ENCODE results near the gene CLCNKB. TPM values are rescaled to one million over a fixed set of nuclear protein-coding genes. Genes with fewer than 3 reads are reported as not detected.
A peak's percentile ranks its signal among the peaks of the same experiment; 100 is the strongest.

CLCNKB gene
- total RNA-seq, 1 donor from 2014 or later = not detected

DNA sequence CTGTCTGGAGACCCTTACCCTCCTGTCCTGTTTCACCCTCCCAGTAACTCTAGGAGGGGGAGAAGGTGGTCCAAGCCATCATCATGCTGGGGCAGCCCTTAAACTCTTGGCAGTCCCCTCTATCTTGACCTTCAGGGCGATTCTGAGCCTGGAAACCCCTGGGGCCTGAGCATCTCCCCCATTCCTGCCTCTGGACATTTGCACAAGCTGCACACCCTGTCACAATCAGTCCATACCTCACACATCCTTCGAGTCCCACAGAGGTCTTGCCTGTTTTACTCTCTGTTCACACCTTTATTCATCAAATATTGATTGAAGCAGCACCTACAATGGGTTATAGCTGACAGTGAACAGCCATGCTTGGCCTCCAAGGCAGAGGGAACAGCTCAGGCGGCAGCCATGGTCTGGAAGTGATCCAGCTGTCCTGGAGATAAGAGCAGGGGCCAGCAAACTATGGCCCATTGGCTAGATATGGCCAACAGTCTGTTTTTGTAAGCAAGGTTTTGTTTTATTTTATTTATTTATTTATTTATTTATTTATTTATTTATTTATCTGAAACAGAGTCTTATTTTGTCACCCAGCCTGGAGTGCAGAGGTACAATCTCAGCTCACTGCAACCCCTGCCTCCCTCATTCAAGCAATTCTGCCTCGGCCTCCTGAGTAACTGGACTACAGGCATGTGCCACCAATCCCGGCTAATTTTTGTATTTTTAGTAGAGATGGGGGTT, 37.0 kb downstream of the CLCNKB start:
- DNase-seq = no peak
- TF ChIP-seq, protein P1, sequence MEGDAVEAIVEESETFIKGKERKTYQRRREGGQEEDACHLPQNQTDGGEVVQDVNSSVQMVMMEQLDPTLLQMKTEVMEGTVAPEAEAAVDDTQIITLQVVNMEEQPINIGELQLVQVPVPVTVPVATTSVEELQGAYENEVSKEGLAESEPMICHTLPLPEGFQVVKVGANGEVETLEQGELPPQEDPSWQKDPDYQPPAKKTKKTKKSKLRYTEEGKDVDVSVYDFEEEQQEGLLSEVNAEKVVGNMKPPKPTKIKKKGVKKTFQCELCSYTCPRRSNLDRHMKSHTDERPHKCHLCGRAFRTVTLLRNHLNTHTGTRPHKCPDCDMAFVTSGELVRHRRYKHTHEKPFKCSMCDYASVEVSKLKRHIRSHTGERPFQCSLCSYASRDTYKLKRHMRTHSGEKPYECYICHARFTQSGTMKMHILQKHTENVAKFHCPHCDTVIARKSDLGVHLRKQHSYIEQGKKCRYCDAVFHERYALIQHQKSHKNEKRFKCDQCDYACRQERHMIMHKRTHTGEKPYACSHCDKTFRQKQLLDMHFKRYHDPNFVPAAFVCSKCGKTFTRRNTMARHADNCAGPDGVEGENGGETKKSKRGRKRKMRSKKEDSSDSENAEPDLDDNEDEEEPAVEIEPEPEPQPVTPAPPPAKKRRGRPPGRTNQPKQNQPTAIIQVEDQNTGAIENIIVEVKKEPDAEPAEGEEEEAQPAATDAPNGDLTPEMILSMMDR (IDR thresholded peaks at IDR 0.05; ENCODE audit: partially characterized antibody, unreplicated experiment) = no peak
- Mint-ChIP-seq H3K4me1 (ENCODE audit: low read depth, unreplicated experiment) (no peaks in the 10 kb centered on the region), H3K27me3 (ENCODE audit: unreplicated experiment) (peaks cover 4% of the 10 kb centered on the region), H3K4me3 (ENCODE audit: unreplicated experiment) (no peak overlapping the region), H3K9me3 (ENCODE audit: unreplicated experiment) (peaks cover 2% of the 10 kb centered on the region), H3K36me3 (ENCODE audit: unreplicated experiment) (no peaks in the 10 kb centered on the region), H3K27ac (ENCODE audit: unreplicated experiment) (no peak overlapping the region)

DNA sequence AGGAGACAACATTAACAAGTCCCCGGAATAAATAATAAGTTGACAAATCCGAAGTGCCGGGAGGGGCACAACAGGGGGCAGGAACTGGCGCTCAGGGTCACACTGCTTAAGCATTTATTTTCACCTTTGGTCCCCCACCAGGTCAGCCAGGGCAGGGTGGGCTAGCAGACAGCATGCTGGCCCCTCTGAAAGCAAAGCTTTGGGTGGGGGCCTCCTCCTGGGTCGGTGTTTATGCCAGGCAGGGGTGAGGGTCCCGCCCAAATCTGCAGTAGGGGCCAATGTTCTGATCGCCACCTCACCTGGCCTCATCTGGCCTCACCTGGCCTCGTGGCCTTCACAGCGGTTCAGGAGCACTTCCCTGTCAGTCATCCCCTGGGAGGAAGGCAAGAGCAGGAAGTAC, 38.1 kb downstream of the CLCNKB start:
- Mint-ChIP-seq H3K9me3 (ENCODE audit: unreplicated experiment) (peaks cover 2% of the 10 kb centered on the region), H3K4me3 (ENCODE audit: unreplicated experiment) (no peak overlapping the region), H3K36me3 (ENCODE audit: unreplicated experiment) (no peaks in the 10 kb centered on the region), H3K4me1 (ENCODE audit: low read depth, unreplicated experiment) (no peaks in the 10 kb centered on the region), H3K27me3 (ENCODE audit: unreplicated experiment) (peaks cover 4% of the 10 kb centered on the region), H3K27ac (ENCODE audit: unreplicated experiment) (no peak overlapping the region)
- DNase-seq = no peak
- TF ChIP-seq, protein P1 (IDR thresholded peaks at IDR 0.05; ENCODE audit: partially characterized antibody, unreplicated experiment) = no peak

- peak; percentile 83 for DNase-seq
- Mint-ChIP-seq H3K36me3 (ENCODE audit: unreplicated experiment) (no peaks in the 10 kb centered on the region), H3K4me1 (ENCODE audit: low read depth, unreplicated experiment) (no peaks in the 10 kb centered on the region), H3K27ac (ENCODE audit: unreplicated experiment) (no peak overlapping the region), H3K9me3 (ENCODE audit: unreplicated experiment) (peaks cover 4% of the 10 kb centered on the region), H3K4me3 (ENCODE audit: unreplicated experiment) (peak overlapping the region; percentile 38), H3K27me3 (ENCODE audit: unreplicated experiment) (peaks cover 4% of the 10 kb centered on the region)
- TF ChIP-seq, protein P1 (IDR thresholded peaks at IDR 0.05; ENCODE audit: partially characterized antibody, unreplicated experiment) = peak; percentile 87
Observed at GRCh38 chr1:16082283-16083038, 38.9 kb downstream of the CLCNKB start.

DNA sequence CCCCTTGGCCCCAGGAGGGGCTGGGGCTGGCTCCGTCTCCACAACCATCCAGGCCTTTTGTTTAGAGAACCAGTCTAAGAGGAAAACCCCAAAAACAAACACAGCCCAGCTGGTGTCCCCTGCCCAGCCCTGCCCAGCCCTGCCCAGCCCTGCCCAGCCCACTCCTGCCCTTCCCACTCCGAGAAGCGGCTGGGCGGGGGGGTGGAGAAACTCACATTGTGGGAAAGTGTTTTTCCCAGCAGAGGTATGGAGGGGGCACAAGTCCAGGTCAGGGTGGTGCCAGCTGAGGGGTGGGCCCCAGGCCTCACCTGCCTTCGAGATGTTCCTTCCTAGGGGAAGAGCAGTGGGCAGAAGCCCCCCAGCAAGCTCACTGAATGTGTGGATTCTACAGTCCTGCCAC, 39.9 kb downstream of the CLCNKB start:
- Mint-ChIP-seq H3K4me1 (ENCODE audit: low read depth, unreplicated experiment) (no peaks in the 10 kb centered on the region), H3K27me3 (ENCODE audit: unreplicated experiment) (peaks cover 4% of the 10 kb centered on the region), H3K27ac (ENCODE audit: unreplicated experiment) (no peak overlapping the region), H3K36me3 (ENCODE audit: unreplicated experiment) (no peaks in the 10 kb centered on the region), H3K4me3 (ENCODE audit: unreplicated experiment) (no peak overlapping the region), H3K9me3 (ENCODE audit: unreplicated experiment) (peaks cover 5% of the 10 kb centered on the region)
- DNase-seq = no peak
- TF ChIP-seq, protein P1 (IDR thresholded peaks at IDR 0.05; ENCODE audit: partially characterized antibody, unreplicated experiment) = no peak

- peaks cover 2% of the 10 kb centered on the region for H3K27me3 Mint-ChIP-seq (ENCODE audit: unreplicated experiment)
- peaks cover 5% of the 10 kb centered on the region for H3K9me3 Mint-ChIP-seq (ENCODE audit: unreplicated experiment)
- no peaks in the 10 kb centered on the region for H3K4me1 Mint-ChIP-seq (ENCODE audit: low read depth, unreplicated experiment)
- no peaks in the 10 kb centered on the region for H3K36me3 Mint-ChIP-seq (ENCODE audit: unreplicated experiment)
- H3K27ac Mint-ChIP-seq (ENCODE audit: unreplicated experiment) = no peak overlapping the region
- TF ChIP-seq, protein P1 (IDR thresholded peaks at IDR 0.05; ENCODE audit: partially characterized antibody, unreplicated experiment) = no peak
- H3K4me3 Mint-ChIP-seq (ENCODE audit: unreplicated experiment) = no peak overlapping the region
- no peak for DNase-seq
Observed at GRCh38 chr1:16085522-16085921, 41.9 kb downstream of the CLCNKB start.
